ENCODE measurements around the gene LDAH. TPM values are rescaled to one million over a fixed set of nuclear protein-coding genes. Genes with fewer than 3 reads are reported as not detected.
A peak's percentile ranks its signal among the peaks of the same experiment; 100 is the strongest.

LDAH gene
- total RNA-seq, 1 donor from 2014 or later: 12.6 TPM

DNA sequence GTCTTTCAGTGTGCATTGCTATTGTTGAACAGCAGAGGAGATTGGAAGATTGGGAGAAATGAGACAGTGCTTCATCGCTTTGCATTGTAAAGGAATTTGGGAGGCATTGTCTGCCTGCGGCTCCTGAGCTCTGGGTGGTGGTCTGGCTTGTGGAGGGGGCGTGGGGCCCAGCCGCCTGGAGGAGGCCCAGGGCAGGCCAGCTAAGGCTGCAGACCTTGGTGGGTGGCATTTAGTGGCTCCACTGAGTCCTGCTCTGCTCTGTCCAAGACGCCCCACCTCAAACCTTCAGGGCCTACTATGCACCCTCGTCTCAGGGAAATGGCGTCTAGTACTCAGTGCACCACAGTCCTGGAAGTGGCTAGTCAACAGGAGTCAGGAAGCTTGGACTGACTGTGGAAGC lies 166.3 kb downstream of the LDAH start:
- DNase-seq (ENCODE audit: low spot score) (no peak), ATAC-seq (no peak)

GRCh38 chr2:20654535-20654813 lies 168.4 kb downstream of the LDAH start:
- ATAC-seq (no peak), DNase-seq (ENCODE audit: low spot score) (no peak)

GRCh38 chr2:20653695-20654534 lies 169.0 kb downstream of the LDAH start:
- DNase-seq (ENCODE audit: low spot score) (no peak), ATAC-seq (no peak)

DNA sequence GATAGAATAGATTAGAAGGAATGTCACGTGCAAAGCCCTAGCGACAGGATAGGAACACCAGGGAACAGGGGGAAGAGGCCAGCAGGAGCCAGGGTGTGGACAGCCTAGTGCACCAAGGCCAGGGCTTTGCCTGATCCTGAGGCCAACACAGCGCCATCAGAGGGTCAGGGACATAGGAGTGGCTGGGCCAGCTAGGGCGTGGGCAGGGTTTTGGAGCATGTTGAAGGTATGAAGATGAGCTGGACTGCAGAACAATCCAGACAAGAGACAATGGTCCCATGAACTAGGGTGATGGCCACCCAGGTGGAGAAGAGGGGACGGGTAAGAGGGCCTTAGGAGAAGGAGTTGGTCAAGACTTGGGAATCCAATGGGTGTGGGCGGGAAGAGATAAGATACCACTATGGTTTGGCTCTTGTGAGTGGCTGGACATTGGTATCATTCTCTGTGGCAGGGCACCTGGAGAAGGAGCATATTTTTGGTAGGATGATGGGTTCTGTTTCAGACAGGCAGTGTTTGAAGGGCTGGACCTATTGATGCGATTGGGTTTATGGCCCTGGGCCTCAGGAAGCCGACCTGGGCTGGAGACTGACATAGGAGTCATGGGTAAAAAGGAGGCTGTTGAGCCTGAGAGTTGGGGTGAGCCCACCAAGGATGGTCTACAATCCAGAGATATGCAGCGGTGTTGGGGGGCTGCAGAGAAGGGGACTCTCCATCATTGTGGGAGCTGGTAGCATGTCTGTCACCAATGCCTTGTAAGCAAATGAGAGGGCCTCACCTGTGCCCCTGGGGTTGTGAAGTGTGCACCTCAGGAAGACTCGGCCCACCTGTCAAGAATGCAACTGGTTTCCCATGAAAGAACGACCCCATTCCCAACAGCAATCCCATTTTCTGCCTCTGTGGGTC lies 170.0 kb downstream of the LDAH start:
- no peak for DNase-seq (ENCODE audit: low spot score)

GRCh38 chr2:20652141-20652540 lies 170.8 kb downstream of the LDAH start:
- ATAC-seq (no peak), DNase-seq (ENCODE audit: low spot score) (no peak)

More for the DNA sequence above, 170.0 kb downstream of the LDAH start:
- ATAC-seq: no peak

DNA sequence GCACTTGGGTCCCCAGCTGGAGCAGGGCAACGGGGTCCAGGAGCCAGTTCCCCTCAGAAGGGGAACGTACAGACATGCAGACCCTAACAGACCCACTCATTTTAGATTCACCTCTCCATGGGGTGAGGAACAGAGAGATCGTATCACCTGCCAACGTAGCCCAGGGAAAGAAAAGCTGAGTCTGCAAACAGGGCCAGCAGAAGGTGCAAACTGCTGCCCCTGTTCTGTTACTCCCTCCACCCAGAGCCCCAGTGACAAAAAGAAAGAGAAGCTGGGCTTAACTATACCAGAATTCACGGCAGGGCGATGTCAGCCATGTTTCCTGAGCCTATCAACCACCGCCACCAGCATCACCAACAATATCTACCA lies 171.2 kb downstream of the LDAH start:
- ATAC-seq (no peak), DNase-seq (ENCODE audit: low spot score) (no peak)

DNA sequence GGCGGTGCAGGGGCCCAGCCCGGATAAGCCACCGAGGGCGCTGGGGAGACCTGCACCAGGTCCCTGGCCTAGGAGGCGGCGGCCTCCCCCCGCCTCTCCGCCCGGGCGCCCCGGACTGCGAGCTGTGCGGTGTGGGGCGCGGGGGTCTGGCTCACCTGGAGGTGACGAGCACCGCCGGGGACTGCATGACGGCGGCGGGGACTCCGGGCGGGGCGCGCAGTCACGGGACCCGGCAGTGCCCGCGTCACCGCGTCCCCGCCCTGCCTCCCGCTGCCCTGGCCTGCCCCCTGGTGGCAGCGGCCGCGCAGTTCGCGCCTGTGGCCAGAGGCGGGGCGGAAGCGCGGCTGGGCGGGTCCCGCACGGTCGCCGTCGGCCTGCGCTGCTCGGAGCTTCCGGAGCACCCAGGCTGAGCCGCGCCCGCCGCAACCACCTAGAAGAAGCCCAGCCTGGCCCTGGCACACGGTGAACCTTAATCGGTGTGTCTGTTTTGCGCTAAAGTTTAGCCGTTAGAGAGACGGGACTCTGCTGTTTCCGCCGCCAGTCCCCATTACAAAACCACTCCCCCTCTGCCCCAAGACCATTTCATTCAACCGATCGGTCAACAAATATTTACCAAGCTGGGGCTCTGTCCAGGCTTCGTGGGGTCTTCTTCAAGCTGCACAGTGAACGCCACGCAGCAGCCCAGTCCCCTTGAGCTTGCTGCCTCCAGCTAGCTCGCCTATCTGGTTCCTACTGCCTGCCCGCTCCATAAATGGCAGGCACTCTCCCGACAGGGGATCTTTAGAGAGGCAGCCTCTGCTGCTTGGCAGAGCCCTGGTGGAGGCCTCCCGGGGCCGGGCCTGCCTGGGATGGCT lies 171.8 kb downstream of the LDAH start, which contains the start of gene HS1BP3:
Gene HS1BP3 (minus strand): TSS at position 222 of the 854 bp plus-strand sequence. CDS start 35 bp downstream, at position 187.
- ATAC-seq: peak; percentile 94
- DNase-seq (ENCODE audit: low spot score): peak; percentile 90

DNA sequence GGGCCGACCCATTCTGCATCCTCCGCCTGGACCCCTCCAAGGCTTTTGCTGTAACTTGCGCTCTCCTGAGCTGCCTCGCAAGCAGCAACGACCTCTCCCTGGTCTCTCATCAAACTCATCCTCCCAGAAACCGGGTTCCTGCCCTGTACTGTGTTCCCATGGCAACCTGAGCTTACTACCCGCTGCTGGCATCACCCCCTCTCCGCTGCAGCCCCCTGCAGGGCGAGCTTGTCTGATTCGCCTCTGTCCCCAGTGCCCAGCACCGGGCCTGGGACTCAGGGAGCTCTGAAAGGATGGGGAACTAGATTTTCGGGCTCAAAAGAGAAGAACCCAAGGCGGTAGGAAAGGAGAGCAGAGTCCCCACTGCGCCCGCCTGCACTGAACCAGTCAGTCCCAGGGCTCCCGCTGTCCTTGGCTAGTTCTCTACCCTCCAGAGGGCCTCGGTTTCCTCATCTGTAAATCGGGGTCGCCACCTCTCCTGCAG lies 172.5 kb downstream of the LDAH start:
- ATAC-seq (peak; percentile 8), DNase-seq (ENCODE audit: low spot score) (peak; percentile 53)

GRCh38 chr2:20649976-20650375 lies 172.9 kb downstream of the LDAH start:
- ATAC-seq (no peak), DNase-seq (ENCODE audit: low spot score) (no peak)

GRCh38 chr2:20649576-20649975 lies 173.3 kb downstream of the LDAH start:
- ATAC-seq: no peak
- DNase-seq (ENCODE audit: low spot score): no peak

GRCh38 chr2:20648831-20649230 lies 174.1 kb downstream of the LDAH start:
- no peak for DNase-seq (ENCODE audit: low spot score)

DNA sequence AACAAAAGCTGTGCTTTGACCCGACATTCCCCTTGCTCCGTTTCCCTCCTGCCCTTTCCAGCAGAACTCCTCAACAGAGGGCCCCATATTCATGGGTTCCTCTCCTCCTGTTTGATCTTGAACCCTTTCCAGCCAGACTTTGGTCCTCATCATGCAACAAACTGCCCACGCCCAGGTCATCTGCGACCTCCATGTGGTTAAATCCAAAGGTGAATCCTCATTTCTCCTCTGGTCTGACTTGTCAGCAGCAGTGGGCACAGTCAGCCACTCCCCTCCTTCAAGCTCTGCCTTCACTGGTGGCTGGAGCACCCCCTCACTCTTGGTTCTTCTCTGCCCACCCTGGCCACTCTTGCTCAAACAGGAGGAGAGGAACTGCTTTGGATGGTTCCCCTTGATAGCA lies 174.7 kb downstream of the LDAH start:
- DNase-seq (ENCODE audit: low spot score) (no peak), ATAC-seq (peak; percentile 0)

More at GRCh38 chr2:20648831-20649230, 174.1 kb downstream of the LDAH start:
- no peak for ATAC-seq

DNA sequence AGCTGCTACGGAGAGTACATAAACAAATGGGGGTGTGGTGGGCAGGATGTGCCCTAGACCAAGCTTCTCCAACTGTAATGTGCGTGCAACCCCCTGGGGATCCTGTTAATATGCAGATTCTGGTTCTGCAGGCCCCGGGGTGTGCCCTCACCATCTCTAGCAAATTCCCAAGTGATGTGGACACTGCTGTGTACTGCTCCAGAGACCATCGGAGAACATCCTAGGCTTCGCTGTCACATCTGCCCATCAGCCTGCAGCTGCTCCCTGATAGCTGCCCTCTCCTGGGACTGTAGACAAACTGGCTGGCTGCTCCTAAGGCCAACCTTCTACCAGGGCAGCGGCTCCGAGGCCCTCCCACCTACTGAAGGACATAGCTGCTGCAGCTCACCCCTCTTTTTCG lies 175.2 kb downstream of the LDAH start:
- ATAC-seq (no peak), DNase-seq (ENCODE audit: low spot score) (no peak)

DNA sequence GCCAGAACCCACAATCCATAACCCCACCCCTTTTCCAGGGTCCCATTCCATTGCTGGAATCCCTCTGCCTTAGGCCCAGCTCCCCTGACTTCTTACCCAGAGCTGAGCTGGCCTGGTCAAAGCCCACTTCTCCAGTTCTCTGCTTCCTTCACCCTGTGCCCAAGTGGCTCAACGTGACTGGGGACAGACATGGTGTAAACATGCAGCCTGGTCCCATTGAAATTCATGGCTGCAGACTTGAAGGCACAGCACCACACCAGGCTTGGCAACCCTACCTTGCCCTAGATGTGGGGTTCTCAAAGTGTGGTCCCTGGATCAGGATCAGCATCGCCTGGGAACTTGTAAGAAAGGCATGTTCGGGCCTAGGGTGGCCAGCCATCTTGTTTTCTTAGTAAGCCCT lies 175.7 kb downstream of the LDAH start:
- no peak for ATAC-seq

DNA sequence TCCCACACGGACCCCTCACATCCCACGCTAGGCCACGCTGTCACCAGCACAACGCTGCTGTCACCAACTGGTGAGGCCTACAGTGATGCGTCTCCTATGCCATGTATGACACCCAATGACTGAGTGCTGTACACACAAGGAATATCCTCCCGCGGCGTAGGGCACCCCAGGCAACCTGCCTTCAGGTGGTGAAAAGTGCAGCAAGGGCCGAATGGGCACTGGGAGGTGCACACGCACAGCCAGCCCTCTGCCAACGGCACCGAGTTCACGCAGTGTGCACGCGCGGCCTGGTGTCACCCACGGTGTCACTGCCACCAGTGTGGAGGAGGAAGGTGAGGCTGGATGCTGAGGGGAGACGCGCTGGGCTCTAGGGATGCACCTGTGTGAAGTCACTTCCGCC lies 176.5 kb downstream of the LDAH start:
- no peak for DNase-seq (ENCODE audit: low spot score)
- ATAC-seq: no peak

More for the DNA sequence above, 175.7 kb downstream of the LDAH start:
- no peak for DNase-seq (ENCODE audit: low spot score)

DNA sequence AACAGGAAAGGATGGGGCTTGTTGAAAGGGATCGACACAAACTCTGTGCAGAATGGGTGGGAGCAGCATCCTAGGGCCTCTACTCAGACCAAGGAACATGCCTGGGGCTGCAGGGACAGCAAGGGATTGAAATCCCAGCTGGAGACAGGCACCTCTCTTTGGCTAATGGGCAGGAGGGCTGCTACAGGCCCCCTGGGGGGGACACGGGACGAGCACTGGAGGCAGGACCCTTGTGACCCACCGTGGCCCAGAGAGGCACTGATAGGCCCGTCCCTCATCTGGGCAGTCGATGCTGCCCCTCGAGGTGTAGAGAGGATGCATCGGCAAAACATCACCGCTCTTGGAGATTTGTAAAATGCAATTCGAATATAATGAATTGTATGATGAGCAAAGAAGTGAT lies 177.1 kb downstream of the LDAH start:
- ATAC-seq (no peak), DNase-seq (ENCODE audit: low spot score) (no peak)

DNA sequence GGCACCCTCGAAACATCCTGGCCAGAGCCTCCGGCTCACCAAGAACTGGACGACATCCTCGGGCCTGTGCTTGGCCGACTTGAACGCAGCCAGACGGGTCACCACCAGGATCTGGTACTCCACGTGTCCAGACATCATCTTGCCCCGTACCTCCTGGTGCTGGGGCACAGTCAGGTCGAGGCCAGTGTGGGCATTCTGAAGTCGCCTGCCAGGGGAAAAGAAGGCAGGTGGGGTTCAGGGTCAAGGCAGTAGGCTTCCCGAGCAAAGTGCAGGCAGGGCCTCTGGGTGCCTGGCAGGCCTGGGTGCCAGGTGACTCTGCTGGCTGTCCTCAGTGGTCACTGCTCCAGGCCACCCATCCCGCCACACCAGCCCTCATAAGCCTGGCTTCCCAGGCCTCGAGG lies 177.6 kb downstream of the LDAH start:
- ATAC-seq: no peak
- DNase-seq (ENCODE audit: low spot score): no peak

- DNase-seq (ENCODE audit: low spot score) (no peak), ATAC-seq (no peak)
Observed at GRCh38 chr2:20643826-20644225, 179.1 kb downstream of the LDAH start.

- DNase-seq (ENCODE audit: low spot score): no peak
- ATAC-seq: no peak
Observed at GRCh38 chr2:20643060-20643459, 179.8 kb downstream of the LDAH start.

GRCh38 chr2:20642055-20642971 lies 180.6 kb downstream of the LDAH start:
- DNase-seq (ENCODE audit: low spot score): peak; percentile 81
- peak; percentile 94 for ATAC-seq
